Measurements from ENCODE around the gene SLC8A2.
"Not testable (repeated sequence)": the region's sequence is repeated elsewhere in the genome, so short reads cannot be mapped to it uniquely, and the experiment has no call there.

Gene SLC8A2

GRCh38 chr19:47423203-47423882, 48.4 kb downstream of the SLC8A2 start:
- no peak for DNase-seq

- no peak for DNase-seq
These were observed 49.1 kb downstream of the SLC8A2 start for GRCh38 chr19:47422417-47423163.

GRCh38 chr19:47421844-47422395, 49.8 kb downstream of the SLC8A2 start:
- DNase-seq: no peak

GRCh38 chr19:47421244-47421786, 50.4 kb downstream of the SLC8A2 start:
- DNase-seq: no peak

GRCh38 chr19:47419789-47420188, 51.9 kb downstream of the SLC8A2 start:
- no peak for DNase-seq

- DNase-seq: no peak
These were observed 52.5 kb downstream of the SLC8A2 start, which contains the start of gene MEIS3 for GRCh38 chr19:47419030-47419783. Gene MEIS3 (minus strand): TSS chr19:47419527. CDS start chr19:47419081, 446 bp downstream.

- no peak for DNase-seq
These were observed 53.0 kb downstream of the SLC8A2 start for GRCh38 chr19:47418692-47419029.

- no peak for DNase-seq
These were observed 53.7 kb downstream of the SLC8A2 start for GRCh38 chr19:47417746-47418691.

- no peak for DNase-seq
These were observed 54.5 kb downstream of the SLC8A2 start for GRCh38 chr19:47417107-47417745.

- DNase-seq: no peak
These were observed 55.1 kb downstream of the SLC8A2 start for GRCh38 chr19:47416643-47416985.

GRCh38 chr19:47415953-47416642, 55.6 kb downstream of the SLC8A2 start:
- DNase-seq: no peak

GRCh38 chr19:47414469-47414868, 57.2 kb downstream of the SLC8A2 start:
- DNase-seq: no peak

GRCh38 chr19:47413941-47414340, 57.8 kb downstream of the SLC8A2 start:
- no peak for DNase-seq

GRCh38 chr19:47411696-47412095, 60.0 kb downstream of the SLC8A2 start:
- DNase-seq: not testable (repeated sequence)

GRCh38 chr19:47411101-47411500, 60.6 kb downstream of the SLC8A2 start:
- DNase-seq: no peak

GRCh38 chr19:47408156-47408938, 63.3 kb downstream of the SLC8A2 start:
- no peak for DNase-seq

- no peak for DNase-seq
These were observed 64.3 kb downstream of the SLC8A2 start for GRCh38 chr19:47407417-47407774.

GRCh38 chr19:47406711-47407416, 64.8 kb downstream of the SLC8A2 start:
- DNase-seq: no peak

GRCh38 chr19:47405854-47406417, 65.8 kb downstream of the SLC8A2 start:
- no peak for DNase-seq
